Measurements from ENCODE around the gene RAB27B.
A peak's percentile ranks its signal among the peaks of the same experiment; 100 is the strongest.
"Not testable (repeated sequence)": the region's sequence is repeated elsewhere in the genome, so short reads cannot be mapped to it uniquely, and the experiment has no call there.

RAB27B gene

DNA sequence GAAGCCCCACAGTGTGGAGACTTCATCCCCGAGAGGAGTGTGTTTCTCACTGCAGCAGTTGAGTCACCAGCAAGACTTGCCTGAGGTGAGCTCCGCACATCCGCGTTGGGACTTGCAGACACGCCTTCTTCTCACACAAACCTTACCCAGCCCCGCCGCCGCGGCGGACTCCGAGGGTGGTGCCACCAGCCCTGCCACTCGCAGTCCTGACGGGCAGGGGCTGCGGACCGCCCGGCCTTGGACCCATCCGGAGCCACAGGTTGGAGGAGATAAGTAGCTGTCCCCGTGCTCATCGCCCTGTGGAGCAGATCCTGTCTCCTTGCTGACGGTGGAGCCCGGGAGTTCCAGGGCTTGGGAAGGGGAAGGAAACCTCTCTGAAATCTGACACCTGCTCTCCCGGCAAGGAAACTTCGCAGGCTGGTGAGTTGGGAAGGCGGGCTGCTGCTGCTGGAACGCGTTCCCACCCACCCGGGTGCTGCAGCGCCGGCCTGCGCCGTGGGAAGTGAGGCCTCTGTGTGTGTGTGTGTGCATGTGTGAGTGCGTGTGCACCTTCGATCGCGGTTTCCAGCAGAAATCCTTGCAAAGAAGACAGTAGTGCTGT is at the start of gene RAB27B:
Gene RAB27B (plus strand): TSS at position 197 of the 601 bp plus-strand sequence. CDS start 49,109 bp downstream, outside the sequence.
- DNase-seq, result peak; percentile 64

DNA sequence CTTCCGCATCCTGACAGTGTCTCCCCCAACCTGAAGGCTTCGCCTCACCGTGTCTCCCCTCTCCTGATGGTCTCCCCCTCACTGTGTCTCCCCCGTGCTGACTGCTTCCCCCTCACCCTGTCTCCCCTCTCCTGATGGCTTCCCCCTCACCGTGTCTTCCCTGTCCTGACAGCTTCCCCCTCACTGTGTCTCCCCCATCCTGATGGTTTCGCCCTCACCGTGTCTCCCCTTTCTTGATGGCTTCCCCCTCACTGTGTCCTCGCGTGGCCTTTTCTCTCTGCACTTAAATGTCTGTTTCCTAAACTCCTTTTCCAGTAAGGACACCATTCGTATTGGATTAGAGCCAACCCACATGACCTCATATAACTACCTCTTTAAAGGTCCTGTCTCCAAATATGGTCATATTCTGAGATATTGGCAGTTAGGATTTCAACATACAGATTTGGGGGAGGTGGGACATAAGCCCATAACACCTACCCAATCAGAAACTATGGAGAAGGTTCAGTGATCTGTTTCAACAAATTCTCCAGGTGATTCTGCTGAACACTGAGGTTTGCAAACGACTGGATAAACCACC is 47.9 kb upstream of the RAB27B start:
- no peak for DNase-seq

- no peak for DNase-seq
Measured at GRCh38 chr18:54780970-54781369, 47.3 kb upstream of the RAB27B start.

- no peak for DNase-seq
Measured at GRCh38 chr18:54783139-54783538, 45.1 kb upstream of the RAB27B start.

- DNase-seq, result no peak
Measured at GRCh38 chr18:54786206-54786605, 42.1 kb upstream of the RAB27B start.

DNA sequence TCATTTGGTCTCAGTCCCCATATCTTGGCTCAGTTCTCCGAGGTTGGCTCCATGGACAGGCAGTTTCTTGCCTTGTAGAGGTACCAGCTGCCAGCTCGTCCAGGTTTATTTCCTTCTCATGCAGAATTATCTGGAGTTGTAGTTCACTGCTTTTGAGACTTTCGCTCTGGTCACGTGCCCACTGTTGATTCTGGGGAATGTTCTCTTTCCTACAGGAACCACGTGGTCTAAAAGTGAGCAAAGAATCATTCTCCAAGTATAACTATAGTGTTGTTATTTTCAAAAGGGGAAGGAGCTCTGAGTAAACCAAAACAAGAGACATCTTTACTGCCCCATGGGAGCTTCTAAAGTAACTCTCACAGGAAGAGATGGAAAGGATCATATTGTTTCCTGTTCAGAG is 41.2 kb upstream of the RAB27B start:
- no peak for DNase-seq

- no peak for DNase-seq
Measured at GRCh38 chr18:54787616-54788015, 40.7 kb upstream of the RAB27B start.

GRCh38 chr18:54790109-54790508 is 38.2 kb upstream of the RAB27B start:
- no peak for DNase-seq

DNA sequence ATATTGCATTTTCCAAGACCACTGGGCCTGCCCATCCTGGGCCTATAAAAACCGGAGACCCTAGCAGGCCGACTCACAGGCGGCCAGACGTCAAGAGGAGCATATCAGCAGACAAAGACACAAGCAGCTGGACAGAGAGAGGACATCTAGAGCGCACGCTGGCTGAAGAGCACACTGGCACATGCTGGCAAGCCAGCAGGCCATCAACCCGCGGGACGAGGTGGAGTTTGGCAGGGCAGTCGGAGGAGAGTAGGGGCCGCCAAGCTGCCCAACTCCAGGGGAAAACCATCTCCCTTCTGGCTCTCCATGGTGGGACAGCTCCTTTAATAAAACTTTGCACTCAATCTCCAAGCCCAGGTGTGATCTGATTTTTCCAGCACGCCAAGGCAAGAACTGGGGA is 36.6 kb upstream of the RAB27B start:
- no peak for DNase-seq

DNA sequence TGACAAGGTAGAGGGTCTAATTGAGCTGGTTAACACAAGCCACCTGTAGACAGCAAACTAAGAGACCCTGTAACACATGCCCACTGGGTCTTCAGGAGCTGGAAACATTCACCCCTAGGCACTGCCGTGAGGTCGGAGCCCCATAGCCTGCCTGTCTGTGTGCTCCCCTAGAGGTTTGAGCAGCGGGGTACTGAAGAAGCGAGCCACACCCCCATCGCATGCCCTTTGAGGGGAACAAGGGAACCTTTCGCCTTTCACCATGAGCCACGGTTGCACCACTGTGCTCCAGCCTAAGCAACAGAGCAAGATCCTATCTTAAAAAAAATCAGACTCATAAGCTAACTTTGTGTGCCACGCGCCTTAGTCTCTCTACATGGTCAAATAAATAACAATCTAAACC is 36.2 kb upstream of the RAB27B start:
- DNase-seq, result no peak

GRCh38 chr18:54794823-54795222 is 33.5 kb upstream of the RAB27B start:
- no peak for DNase-seq

GRCh38 chr18:54798186-54798585 is 30.1 kb upstream of the RAB27B start:
- no peak for DNase-seq

GRCh38 chr18:54801374-54801773 is 26.9 kb upstream of the RAB27B start:
- DNase-seq, result no peak

- DNase-seq, result no peak
Measured at GRCh38 chr18:54802178-54802577, 26.1 kb upstream of the RAB27B start.

GRCh38 chr18:54802686-54803395 is 25.4 kb upstream of the RAB27B start:
- DNase-seq, result no peak

DNA sequence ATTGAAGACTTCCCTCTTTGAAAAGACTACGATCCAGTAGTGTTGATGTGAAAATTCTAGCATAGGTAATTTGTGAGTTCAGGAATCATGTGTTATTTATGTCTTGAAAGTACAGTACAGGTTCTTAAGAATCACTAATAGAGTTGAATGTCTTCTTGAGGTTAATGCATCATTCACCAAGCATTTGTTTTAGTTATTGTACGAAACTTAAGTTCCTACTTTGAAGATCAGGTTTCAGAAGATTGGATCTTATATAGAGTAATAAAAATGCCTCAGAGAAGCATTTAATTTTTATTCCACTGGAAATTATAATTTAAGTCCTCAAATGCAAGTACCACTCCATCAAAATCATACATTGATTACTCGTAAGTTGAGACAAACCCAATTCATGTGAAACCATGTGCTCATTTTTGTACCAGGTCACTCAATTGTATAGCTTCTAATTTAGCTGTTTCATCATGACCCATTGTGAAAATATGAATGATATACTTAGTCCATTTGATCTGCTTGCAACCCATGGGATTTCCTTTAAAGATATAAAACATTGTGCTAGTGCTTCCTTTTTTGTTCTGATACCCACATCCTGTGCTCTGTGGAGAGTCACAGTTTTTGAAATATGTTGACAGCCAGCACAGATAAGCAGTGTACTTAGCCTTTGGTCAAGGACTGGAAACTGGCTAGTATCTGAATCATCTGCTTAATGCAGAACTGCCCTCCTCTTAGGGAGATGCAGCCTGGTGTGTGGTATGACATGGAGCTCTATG is 22.5 kb upstream of the RAB27B start:
- peak in 1 of 2 donors; percentile 15 for DNase-seq

DNA sequence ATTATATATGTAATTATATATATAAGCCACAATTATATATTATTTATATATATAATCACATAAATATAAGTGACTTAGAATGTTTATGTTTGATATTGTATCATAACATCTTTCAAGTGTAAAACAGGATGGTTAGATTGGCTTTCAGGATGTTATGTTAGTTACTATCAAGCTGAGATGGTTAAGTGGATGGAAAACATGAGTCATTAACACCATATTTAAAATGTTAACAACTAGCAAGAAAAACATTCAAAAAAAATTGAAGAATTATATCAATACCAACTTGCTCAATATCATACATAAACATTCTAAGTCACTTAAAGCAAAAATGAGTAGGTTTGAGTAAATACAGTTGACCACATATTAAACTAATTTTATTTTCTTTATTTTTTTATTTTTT is 21.8 kb upstream of the RAB27B start:
- no peak for DNase-seq

- no peak for DNase-seq
Measured at GRCh38 chr18:54807303-54807702, 21.0 kb upstream of the RAB27B start.

DNA sequence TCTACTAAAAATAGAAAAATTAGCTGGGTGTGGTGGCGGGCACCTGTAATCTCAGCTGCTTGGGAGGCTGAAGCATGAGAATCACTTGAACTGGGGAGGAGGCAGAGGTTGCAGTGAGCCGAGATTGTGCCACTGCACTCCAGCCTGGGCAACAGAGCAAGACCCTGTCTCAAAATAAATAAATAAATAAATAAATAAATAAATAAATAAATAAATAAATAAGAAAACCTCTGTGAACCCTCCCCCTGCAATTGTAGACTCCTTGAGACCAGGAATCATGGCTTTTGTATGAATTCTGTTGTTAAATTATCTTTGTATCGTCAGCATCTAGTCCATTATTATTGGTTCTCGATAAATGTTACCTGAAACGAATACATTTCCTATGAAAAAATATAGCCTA is 17.6 kb upstream of the RAB27B start:
- not testable (repeated sequence) for DNase-seq

DNA sequence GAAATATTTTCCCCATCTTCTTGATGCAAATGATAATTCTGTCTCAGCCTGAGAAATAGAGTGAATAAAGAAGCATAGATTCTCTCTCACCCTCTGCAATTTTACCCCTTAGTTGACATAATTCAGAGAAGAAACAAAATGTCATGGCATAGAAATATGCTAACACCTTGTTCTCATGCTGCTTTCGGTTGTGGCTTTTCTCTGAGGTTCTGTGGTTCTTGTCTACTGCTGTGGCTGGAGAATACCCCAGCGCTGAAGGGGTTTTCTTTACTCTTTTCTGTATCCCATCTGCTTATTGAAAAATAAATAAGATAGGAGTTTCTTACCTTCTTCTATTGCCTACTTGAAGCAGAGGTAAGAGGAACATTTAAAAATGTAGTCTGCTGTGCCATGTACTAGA is 15.4 kb upstream of the RAB27B start:
- peak in 1 of 2 donors; percentile 35 for DNase-seq

- DNase-seq, result no peak
Measured at GRCh38 chr18:54813305-54813704, 15.0 kb upstream of the RAB27B start.

- no peak for DNase-seq
Measured at GRCh38 chr18:54813977-54814565, 14.2 kb upstream of the RAB27B start.

DNA sequence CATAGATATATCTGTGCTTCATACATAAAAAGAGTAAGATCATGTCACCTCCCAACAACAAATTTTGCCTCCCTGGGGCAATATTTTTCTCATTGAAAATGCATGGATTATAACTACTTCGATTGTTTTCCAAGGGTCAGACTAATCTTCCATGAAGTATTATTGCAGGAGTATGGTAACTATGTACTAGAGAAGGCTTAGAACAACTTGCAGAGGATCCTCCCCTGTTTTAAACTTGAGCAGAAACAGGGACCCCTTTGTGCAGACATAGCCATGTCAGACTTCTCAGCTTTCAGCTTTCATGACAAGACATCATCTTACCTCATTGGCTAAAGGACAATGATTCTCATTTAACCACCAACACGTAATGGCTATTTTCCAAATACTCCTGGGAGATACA is 13.2 kb upstream of the RAB27B start:
- no peak for DNase-seq

Data from CD4-positive, alpha-beta T cell treated with Interleukin-4 for 1 hour (primary cell).